Activated gamma-delta T cell treated with Interleukin-2 at 50 U/mL for 16 hours (primary cell): Measurements from ENCODE around the gene PDPR.
"Not testable (repeated sequence)": the region's sequence is repeated elsewhere in the genome, so short reads cannot be mapped to it uniquely, and the experiment has no call there.

Experiments
- DNase-seq: peaks from one replicate; pipeline ENCODE4 v3.0.0-alpha.2; 2020

The PDPR gene

GRCh38 chr16:70113982-70114826, at the start of gene PDPR:
TSS of gene PDPR (plus strand) at chr16:70114332. CDS start at chr16:70120493, 6,161 bp downstream.
- DNase-seq: peak; percentile 93

- peak; percentile 62 for DNase-seq
Observed at GRCh38 chr16:70064841-70065370, 49.2 kb upstream of the PDPR start.

- DNase-seq: not testable (repeated sequence)
Observed at GRCh38 chr16:70065376-70065745, 48.8 kb upstream of the PDPR start.

GRCh38 chr16:70065746-70066658, 48.1 kb upstream of the PDPR start:
- DNase-seq: peak; percentile 93

- not testable (repeated sequence) for DNase-seq
Observed at GRCh38 chr16:70066751-70067150, 47.4 kb upstream of the PDPR start.

GRCh38 chr16:70079081-70079480, 35.1 kb upstream of the PDPR start:
- DNase-seq: not testable (repeated sequence)

- not testable (repeated sequence) for DNase-seq
Observed at GRCh38 chr16:70081219-70081618, 32.9 kb upstream of the PDPR start.

- DNase-seq: not testable (repeated sequence)
Observed at GRCh38 chr16:70083931-70084330, 30.2 kb upstream of the PDPR start.

GRCh38 chr16:70088160-70088559, 26.0 kb upstream of the PDPR start:
- DNase-seq: not testable (repeated sequence)

- not testable (repeated sequence) for DNase-seq
Observed at GRCh38 chr16:70088877-70089276, 25.3 kb upstream of the PDPR start.

- DNase-seq: not testable (repeated sequence)
Observed at GRCh38 chr16:70089289-70089688, 24.8 kb upstream of the PDPR start.

- not testable (repeated sequence) for DNase-seq
Observed at GRCh38 chr16:70091104-70091503, 23.0 kb upstream of the PDPR start.

GRCh38 chr16:70094096-70094495, 20.0 kb upstream of the PDPR start:
- DNase-seq: not testable (repeated sequence)

- not testable (repeated sequence) for DNase-seq
Observed at GRCh38 chr16:70109583-70110279, 4.4 kb upstream of the PDPR start.

- not testable (repeated sequence) for DNase-seq
Observed at GRCh38 chr16:70112162-70112561, 2.0 kb upstream of the PDPR start.

GRCh38 chr16:70113599-70113981, 542 bp upstream of the PDPR start:
- not testable (repeated sequence) for DNase-seq

GRCh38 chr16:70118354-70118753, 4.2 kb downstream of the PDPR start:
- DNase-seq: not testable (repeated sequence)

GRCh38 chr16:70118776-70119175, 4.6 kb downstream of the PDPR start:
- DNase-seq: not testable (repeated sequence)

GRCh38 chr16:70120398-70120797, 6.3 kb downstream of the PDPR start:
- DNase-seq: not testable (repeated sequence)

- not testable (repeated sequence) for DNase-seq
Observed at GRCh38 chr16:70123822-70124221, 9.7 kb downstream of the PDPR start.

GRCh38 chr16:70126226-70126625, 12.1 kb downstream of the PDPR start:
- DNase-seq: not testable (repeated sequence)

GRCh38 chr16:70127706-70128105, 13.6 kb downstream of the PDPR start:
- DNase-seq: not testable (repeated sequence)
